Urinary bladder (tissue), 4 donors: ENCODE data around the gene LMX1A. TPM values are rescaled to one million over a fixed set of nuclear protein-coding genes. Genes with fewer than 3 reads are reported as not detected.

Experiments
- DNase-seq: peaks from one replicate; pipeline ENCODE4 v3.0.0-alpha.2; 2015; ENCODE audit errors: extremely low spot score
- H3K27ac ChIP-seq: one replicate; pipeline ENCODE4 v1.5.1; 2013; ENCODE audit warnings: low read depth, mild to moderate bottlenecking, moderate library complexity
- H3K36me3 ChIP-seq: one replicate; pipeline ENCODE4 v1.6.1; 2013; ENCODE audit warnings: mild to moderate bottlenecking, moderate library complexity; ENCODE audit not compliant: insufficient read depth
- H3K4me1 ChIP-seq: one replicate; pipeline ENCODE4 v1.6.1; 2013; ENCODE audit warnings: mild to moderate bottlenecking, moderate library complexity; ENCODE audit not compliant: insufficient read depth
- H3K4me3 ChIP-seq: one replicate; pipeline ENCODE4 v1.5.1; 2013; ENCODE audit warnings: low read depth, low read length
- WGBS: extraction: QIAGEN DNeasy Blood & Tissue Kit; methylation state at CpG from one replicate; pipeline ENCODE4 v1.1.7; 2013; 5-methylcytosine and 5-hydroxymethylcytosine counted together
- polyA plus RNA-seq: library from polyadenylated mRNA; stranded (reverse); fragments of 200-250 nt; gene quantifications from one replicate; pipeline ENCODE4 v1.2.3, GENCODE V29; 2013
- total RNA-seq: library from RNA; depleted of rRNA; stranded (reverse); fragments of >200 nt; gene quantifications from one replicate; pipeline ENCODE4 v1.2.3, GENCODE V29; 2014
- donor health status: healthy with polysubstance abuse.
- donor health status: healthy.

LMX1A gene
- total and polyA plus RNA-seq, 2 donors = 0.29 to 0.42 TPM

GRCh38 chr1:165327538-165327937, 29.0 kb downstream of the LMX1A start:
- DNase-seq = no peak
- WGBS = 76% methylated on average over 2 of the region's 2 CpGs
- Histone ChIP-seq H3K27ac (no peak overlapping the region), H3K4me1 (no peaks in the 10 kb centered on the region), H3K4me3 (no peak overlapping the region), H3K36me3 (no peaks in the 10 kb centered on the region)

- H3K4me3 ChIP-seq = no peak overlapping the region
- no peak overlapping the region for H3K27ac ChIP-seq
- H3K4me1 ChIP-seq = no peaks in the 10 kb centered on the region
- no peak for DNase-seq
- H3K36me3 ChIP-seq = no peaks in the 10 kb centered on the region
- 34% methylated on average over 7 of the region's 7 CpGs for WGBS
Observed at GRCh38 chr1:165325460-165326203, 30.9 kb downstream of the LMX1A start.

GRCh38 chr1:165324050-165324449, 32.5 kb downstream of the LMX1A start:
- no peak for DNase-seq
- Histone ChIP-seq H3K27ac (no peak overlapping the region), H3K4me3 (no peak overlapping the region), H3K36me3 (no peaks in the 10 kb centered on the region), H3K4me1 (no peaks in the 10 kb centered on the region)
- 68% methylated on average over 5 of the region's 5 CpGs for WGBS

DNA sequence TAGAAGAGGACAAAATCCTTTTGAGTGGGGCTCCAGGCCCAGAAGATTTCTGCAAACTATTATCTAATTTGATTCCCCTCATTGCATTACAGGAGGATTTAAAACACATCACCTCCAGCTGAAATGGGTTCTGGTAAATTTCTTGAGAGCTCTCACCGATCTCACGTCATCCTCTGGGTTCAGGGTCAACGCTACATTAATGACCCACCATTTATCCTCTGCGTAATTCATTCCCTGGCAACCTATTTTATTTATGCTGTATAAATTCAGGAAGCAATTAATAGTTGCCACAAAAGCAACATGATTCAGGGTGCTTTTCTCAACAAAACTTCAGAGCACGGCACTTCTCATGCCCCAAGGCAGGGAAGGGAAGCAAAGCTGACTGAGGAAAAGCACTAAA, 38.9 kb downstream of the LMX1A start:
- DNase-seq = no peak
- Histone ChIP-seq H3K27ac (no peak overlapping the region), H3K4me1 (no peaks in the 10 kb centered on the region), H3K4me3 (no peak overlapping the region), H3K36me3 (no peaks in the 10 kb centered on the region)
- 40% methylated on average over 5 of the region's 5 CpGs for WGBS

GRCh38 chr1:165316153-165316772, 40.3 kb downstream of the LMX1A start:
- Histone ChIP-seq H3K4me1 (no peaks in the 10 kb centered on the region), H3K4me3 (no peak overlapping the region), H3K27ac (no peak overlapping the region), H3K36me3 (no peaks in the 10 kb centered on the region)
- WGBS = 82% methylated on average over 10 of the region's 10 CpGs
- DNase-seq = no peak

- no peak for DNase-seq
- H3K27ac ChIP-seq = no peak overlapping the region
- 76% methylated on average over 3 of the region's 3 CpGs for WGBS
- no peaks in the 10 kb centered on the region for H3K4me1 ChIP-seq
- no peak overlapping the region for H3K4me3 ChIP-seq
- H3K36me3 ChIP-seq = no peaks in the 10 kb centered on the region
Observed at GRCh38 chr1:165315481-165315880, 41.0 kb downstream of the LMX1A start.

- Histone ChIP-seq H3K4me1 (no peaks in the 10 kb centered on the region), H3K4me3 (no peak overlapping the region), H3K27ac (no peak overlapping the region), H3K36me3 (no peaks in the 10 kb centered on the region)
- 28% methylated on average over 4 of the region's 4 CpGs for WGBS
- DNase-seq = no peak
Observed at GRCh38 chr1:165313903-165314302, 42.6 kb downstream of the LMX1A start.

GRCh38 chr1:165312591-165312990, 43.9 kb downstream of the LMX1A start:
- H3K4me1 ChIP-seq = no peaks in the 10 kb centered on the region
- DNase-seq = no peak
- WGBS = 84% methylated on average over 2 of the region's 2 CpGs
- no peak overlapping the region for H3K4me3 ChIP-seq
- no peak overlapping the region for H3K27ac ChIP-seq
- H3K36me3 ChIP-seq = no peaks in the 10 kb centered on the region

- WGBS = 76% methylated on average over 6 of the region's 6 CpGs
- no peaks in the 10 kb centered on the region for H3K36me3 ChIP-seq
- DNase-seq = no peak
- H3K27ac ChIP-seq = no peak overlapping the region
- no peak overlapping the region for H3K4me3 ChIP-seq
- H3K4me1 ChIP-seq = no peaks in the 10 kb centered on the region
Observed at GRCh38 chr1:165306543-165307434, 49.7 kb downstream of the LMX1A start.

GRCh38 chr1:165303386-165303785, 53.1 kb downstream of the LMX1A start:
- 86% methylated on average over 8 of the region's 8 CpGs for WGBS
- Histone ChIP-seq H3K27ac (no peak overlapping the region), H3K36me3 (no peaks in the 10 kb centered on the region), H3K4me1 (no peaks in the 10 kb centered on the region), H3K4me3 (no peak overlapping the region)
- DNase-seq = no peak

DNA sequence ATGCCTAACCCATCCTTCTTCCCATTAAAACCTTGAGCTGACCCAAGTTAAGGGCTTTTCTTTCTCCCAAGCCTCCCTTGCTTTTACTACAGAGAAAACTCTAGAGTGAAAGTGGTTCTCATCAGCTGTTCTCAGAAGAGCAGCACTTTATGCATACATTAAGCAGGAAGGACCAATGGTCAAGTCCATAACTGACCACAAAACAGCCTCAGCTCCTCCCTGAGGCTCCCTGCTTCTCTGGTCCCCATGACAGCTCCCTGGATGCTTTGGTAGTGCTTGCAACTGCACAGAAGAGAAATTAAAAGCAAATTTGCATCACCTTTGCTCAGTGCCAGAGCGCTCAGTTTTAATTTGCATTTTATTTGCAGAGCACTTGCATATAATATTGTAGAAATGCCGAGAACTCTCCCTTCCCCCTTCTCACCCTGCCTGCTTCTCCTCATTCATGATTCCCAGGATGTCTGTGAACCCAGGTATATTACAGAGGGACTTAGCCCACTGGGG, 56.1 kb downstream of the LMX1A start:
- H3K4me3 ChIP-seq = no peak overlapping the region
- WGBS = 89% methylated on average over 2 of the region's 2 CpGs
- no peak overlapping the region for H3K27ac ChIP-seq
- no peak for DNase-seq
- no peaks in the 10 kb centered on the region for H3K36me3 ChIP-seq
- no peaks in the 10 kb centered on the region for H3K4me1 ChIP-seq

DNA sequence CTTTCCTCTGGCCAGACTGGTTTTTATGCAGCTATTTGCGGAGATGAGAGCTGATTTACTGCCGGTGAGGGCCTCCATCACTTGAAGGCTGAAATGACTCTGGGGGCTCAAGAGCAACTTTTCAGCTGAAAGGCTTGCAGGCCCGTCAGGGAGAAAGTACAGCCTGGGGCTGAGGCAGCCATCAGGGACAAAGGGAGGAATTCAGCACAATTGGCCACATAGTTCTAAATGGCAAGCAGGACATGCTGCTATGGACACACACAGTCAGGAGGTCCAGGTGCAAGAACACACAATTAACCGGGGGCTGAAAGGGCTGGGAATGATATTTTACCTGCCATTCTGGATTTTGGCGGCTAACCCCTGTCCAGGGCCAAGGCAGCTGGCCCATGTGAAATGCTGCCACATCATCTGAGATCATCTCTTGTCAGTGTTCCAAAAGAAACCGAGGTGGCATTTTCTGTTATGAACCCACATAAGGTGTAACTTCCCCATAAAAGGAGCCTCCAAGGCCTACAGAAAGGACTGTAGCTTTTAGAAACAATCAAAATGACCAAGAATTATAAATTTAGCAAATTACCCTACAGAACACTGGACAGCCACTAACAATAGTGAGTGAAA, 58.2 kb downstream of the LMX1A start:
- Histone ChIP-seq H3K4me1 (no peaks in the 10 kb centered on the region), H3K36me3 (no peaks in the 10 kb centered on the region), H3K27ac (no peak overlapping the region), H3K4me3 (no peak overlapping the region)
- no peak for DNase-seq
- WGBS = 72% methylated on average over 6 of the region's 6 CpGs

- H3K4me1 ChIP-seq = no peaks in the 10 kb centered on the region
- H3K36me3 ChIP-seq = no peaks in the 10 kb centered on the region
- no peak overlapping the region for H3K27ac ChIP-seq
- 84% methylated on average over 4 of the region's 4 CpGs for WGBS
- H3K4me3 ChIP-seq = no peak overlapping the region
- DNase-seq = no peak
Observed at GRCh38 chr1:165296205-165296604, 60.3 kb downstream of the LMX1A start.
